HEK293 (cell line): ENCODE results near the gene FRMD8.
A peak's percentile ranks its signal among the peaks of the same experiment; 100 is the strongest.

Source experiments
- EGR2 ChIP-seq: fragments of 450-650 bp; formaldehyde crosslinking; IDR thresholded peaks from 2 replicates; pipeline ENCODE4 v1.5.1; 2016; ENCODE audit warnings: low read depth, missing biosample characterization, missing genetic modification characterization
- HOXC10 ChIP-seq: sonication (generic); formaldehyde crosslinking; IDR thresholded peaks from 2 replicates; pipeline ENCODE4 v1.8.1; 2023; ENCODE audit warnings: mild to moderate bottlenecking, missing genetic modification reagents
- KLF16 ChIP-seq: fragments of 450-650 bp; formaldehyde crosslinking; IDR thresholded peaks from 2 replicates; pipeline ENCODE4 v1.5.1; 2017; ENCODE audit warnings: missing biosample characterization, missing genetic modification characterization
- KLF9 ChIP-seq: fragments of 450-650 bp; formaldehyde crosslinking; IDR thresholded peaks from 2 replicates; pipeline ENCODE4 v1.5.1; 2016; ENCODE audit warnings: missing biosample characterization, missing genetic modification characterization, low read depth
- PATZ1 ChIP-seq: fragments of 450-650 bp; formaldehyde crosslinking; IDR thresholded peaks from 2 replicates; pipeline ENCODE4 v1.5.1; 2016; ENCODE audit warnings: missing biosample characterization, missing genetic modification characterization
- PRDM10 ChIP-seq: fragments of 450-650 bp; formaldehyde crosslinking; IDR thresholded peaks from 2 replicates; pipeline ENCODE4 v1.5.1; 2016; ENCODE audit warnings: missing biosample characterization, missing genetic modification characterization
- PRDM6 ChIP-seq: fragments of 450-650 bp; formaldehyde crosslinking; IDR thresholded peaks from 2 replicates; pipeline ENCODE4 v1.5.1; 2017; ENCODE audit warnings: missing biosample characterization, missing genetic modification characterization
- REST ChIP-seq: fragments of 450-650 bp; formaldehyde crosslinking; IDR thresholded peaks from 2 replicates; pipeline ENCODE4 v1.5.1; 2016; ENCODE audit warnings: missing biosample characterization, missing genetic modification characterization
- TCF7L2 ChIP-seq: IDR thresholded peaks from 2 replicates; pipeline ENCODE4 v1.6.1; 2011; ENCODE audit warnings: low read depth, mild to moderate bottlenecking, inconsistent platforms, low read length, moderate library complexity, borderline replicate concordance
- ZBTB8A ChIP-seq: fragments of 450-650 bp; formaldehyde crosslinking; IDR thresholded peaks from 2 replicates; pipeline ENCODE4 v1.5.1; 2016; ENCODE audit warnings: missing biosample characterization, missing genetic modification characterization
- ZFP3 ChIP-seq: fragments of 450-650 bp; formaldehyde crosslinking; IDR thresholded peaks from 2 replicates; pipeline ENCODE4 v1.5.1; 2016; ENCODE audit warnings: low read depth, missing biosample characterization, missing genetic modification characterization
- ZFP37 ChIP-seq: fragments of 450-650 bp; formaldehyde crosslinking; IDR thresholded peaks from 2 replicates; pipeline ENCODE4 v1.5.1; 2016; ENCODE audit warnings: missing biosample characterization, missing genetic modification characterization
- ZIC2 ChIP-seq: fragments of 450-650 bp; formaldehyde crosslinking; IDR thresholded peaks from 2 replicates; pipeline ENCODE4 v1.5.1; 2016; ENCODE audit warnings: missing biosample characterization, missing genetic modification characterization
- ZNF169 ChIP-seq: fragments of 450-650 bp; formaldehyde crosslinking; IDR thresholded peaks from 2 replicates; pipeline ENCODE4 v1.5.1; 2016; ENCODE audit warnings: missing biosample characterization, missing genetic modification characterization
- ZNF184 ChIP-seq: fragments of 450-650 bp; IDR thresholded peaks from 2 replicates; pipeline ENCODE4 v1.5.1; 2018; ENCODE audit warnings: missing biosample characterization, mild to moderate bottlenecking, missing genetic modification characterization
- ZNF223 ChIP-seq: fragments of 450-650 bp; formaldehyde crosslinking; IDR thresholded peaks from 2 replicates; pipeline ENCODE4 v1.5.1; 2016; ENCODE audit warnings: missing biosample characterization, missing genetic modification characterization
- ZNF280D ChIP-seq: fragments of 450-650 bp; formaldehyde crosslinking; IDR thresholded peaks from 2 replicates; pipeline ENCODE4 v1.5.1; 2016; ENCODE audit warnings: missing biosample characterization, missing genetic modification characterization
- ZNF394 ChIP-seq: fragments of 450-650 bp; formaldehyde crosslinking; IDR thresholded peaks from 2 replicates; pipeline ENCODE4 v1.5.1; 2016; ENCODE audit warnings: missing biosample characterization, missing genetic modification characterization, mild to moderate bottlenecking, moderate library complexity, borderline replicate concordance
- ZNF416 ChIP-seq: fragments of 450-650 bp; formaldehyde crosslinking; IDR thresholded peaks from 2 replicates; pipeline ENCODE4 v1.5.1; 2016; ENCODE audit warnings: missing biosample characterization, missing genetic modification characterization
- ZNF423 ChIP-seq: fragments of 450-650 bp; formaldehyde crosslinking; IDR thresholded peaks from 2 replicates; pipeline ENCODE4 v1.5.1; 2016; ENCODE audit warnings: missing biosample characterization, missing genetic modification characterization
- ZNF544 ChIP-seq: fragments of 450-650 bp; formaldehyde crosslinking; IDR thresholded peaks from 2 replicates; pipeline ENCODE4 v1.5.0; 2017; ENCODE audit warnings: missing biosample characterization, missing genetic modification characterization
- ZNF555 ChIP-seq: fragments of 450-650 bp; formaldehyde crosslinking; conservative IDR thresholded peaks from 2 replicates; pipeline ENCODE4 v1.5.1; 2017; ENCODE audit warnings: missing biosample characterization, mild to moderate bottlenecking, missing genetic modification characterization, inconsistent platforms
- ZNF561 ChIP-seq: fragments of 450-650 bp; IDR thresholded peaks from 2 replicates; pipeline ENCODE4 v1.5.1; 2018; ENCODE audit warnings: missing biosample characterization, missing genetic modification characterization, borderline replicate concordance
- ZNF571 ChIP-seq: fragments of 450-650 bp; formaldehyde crosslinking; IDR thresholded peaks from 2 replicates; pipeline ENCODE4 v1.5.0; 2017; ENCODE audit warnings: missing biosample characterization, missing genetic modification characterization
- ZNF585B ChIP-seq: fragments of 450-650 bp; formaldehyde crosslinking; IDR thresholded peaks from 2 replicates; pipeline ENCODE4 v1.5.1; 2016; ENCODE audit warnings: missing biosample characterization, missing genetic modification characterization
- ZNF677 ChIP-seq: fragments of 450-650 bp; IDR thresholded peaks from 2 replicates; pipeline ENCODE4 v1.5.0; 2018; ENCODE audit warnings: missing biosample characterization, mild to moderate bottlenecking, missing genetic modification characterization, moderate library complexity

Gene FRMD8

GRCh38 chr11:65354265-65355012 is 32.0 kb upstream of the FRMD8 start, which contains the start of gene TIGD3 (continued):
- TF ChIP-seq ZNF280D (tag by site-specific recombination) (no peak), KLF9 (tag by site-specific recombination) (0 out of 2 replicates have a peak, but pooled peaks have one; percentile 9), ZNF571 (tag by site-specific recombination) (no peak), ZNF223 (tag by site-specific recombination) (no peak), ZNF169 (tag by site-specific recombination) (no peak), KLF16 (no peak), ZNF561 (tag by site-specific recombination) (0 out of 2 replicates have a peak, but pooled peaks have one; percentile 27), PRDM10 (tag by site-specific recombination) (no peak), ZBTB8A (peak; percentile 55; the same call in 1 of the 2 replicates), TCF7L2 (no peak), ZNF677 (tag by site-specific recombination) (peak; percentile 38; the same call in 1 of the 2 replicates), ZNF555 (no peak), ZNF423 (tag by site-specific recombination) (peak; percentile 70; the same call in 1 of the 2 replicates), ZNF416 (no peak), PRDM6 (tag by site-specific recombination) (no peak), EGR2 (tag by site-specific recombination) (no peak), ZFP3 (no peak), HOXC10 (CRISPR knock-in tag) (no peak), PATZ1 (tag by site-specific recombination) (0 out of 2 replicates have a peak, but pooled peaks have one; percentile 33), ZNF394 (tag by site-specific recombination) (no peak), ZFP37 (tag by site-specific recombination) (no peak), REST (tag by site-specific recombination) (peak; percentile 99), ZNF184 (tag by site-specific recombination) (0 out of 2 replicates have a peak, but pooled peaks have one; percentile 21), ZIC2 (tag by site-specific recombination) (peak; percentile 65), ZNF585B (no peak), ZNF544 (tag by site-specific recombination) (no peak)
